ENCODE data around the gene CEP85L. TPM values are rescaled to one million over a fixed set of nuclear protein-coding genes. Genes with fewer than 3 reads are reported as not detected.

CEP85L gene
- total and polyA plus RNA-seq, 10 of the 15 experiments (the other 5 are each of a cell fraction or from before 2014, with no cell fraction given): 1.8 to 10.9 (median 7.1) TPM

GRCh38 chr6:118696271-118696670 is 44.9 kb upstream of the CEP85L start:
- SMC1A ChIA-PET (ENCODE audit: uncharacterized antibody, unreplicated experiment): interaction anchor here (1.0 to 2.1 kb wide), 3 partner anchors 10 to 12 kb away, joined by 3 to 10 read pairs (median 3); no protein-coding TSS in a partner anchor
- POLR2A ChIA-PET: interaction anchor here (2.0 kb wide), 1 partner anchor 10 kb away, joined by 6 read pairs; no protein-coding TSS in a partner anchor
- DNase-seq (ENCODE audit: low read depth, low spot score) (no peak), FAIRE-seq (no peak), ATAC-seq (no peak)
- WGBS (ENCODE audit: insufficient coverage, insufficient replicate concordance, low lambda C conversion rate, missing lambda C conversion rate): 96% methylated on average over 1 of the region's 1 CpG
- no peak overlapping the region for H3K4me3 ChIP-seq
- CTCF ChIA-PET: interaction anchor here (0.8 to 1.9 kb wide), 4 partner anchors 10 to 105 kb away, joined by 3 to 7 read pairs (median 4); no protein-coding TSS in a partner anchor
- no peaks in the 10 kb centered on the region for H3K9me3 ChIP-seq (replicated peaks; ENCODE audit: control insufficient read depth, insufficient read depth, low read length)
- no TSS peak for BruUV-seq (replicated peaks)
- intact Hi-C loops (cut with micrococcal nuclease; ENCODE audit: unreplicated experiment): no loop called here
- H3K9ac ChIP-seq (ENCODE audit: control insufficient read depth, insufficient read depth, low read length): no peak overlapping the region
- no peaks in the 10 kb centered on the region for H3K4me1 ChIP-seq (ENCODE audit: control insufficient read depth, insufficient read depth, low read length)
- RAD21 ChIA-PET (ENCODE audit: unreplicated experiment): interaction anchor here (0.5 kb wide), 1 partner anchor 109 kb away, joined by 3 read pairs; no protein-coding TSS in a partner anchor
- no peak overlapping the region for H2AFZ ChIP-seq (ENCODE audit: control insufficient read depth, low read depth, low read length)
- in situ Hi-C loops (cut with MboI): no loop called here
- no peaks in the 10 kb centered on the region for H4K20me1 ChIP-seq (ENCODE audit: control insufficient read depth, insufficient read depth)
- H3K27me3 ChIP-seq (replicated peaks in 1 of 2; ENCODE audit: control insufficient read depth in 2 of 2, insufficient read depth in 2 of 2, low read length in 1 of 2): no peaks in the 10 kb centered on the region
- H3K27ac ChIP-seq (ENCODE audit: control insufficient read depth, insufficient read depth): no peak overlapping the region
- no peaks in the 10 kb centered on the region for H3K36me3 ChIP-seq (ENCODE audit: control insufficient read depth in 2 of 2, insufficient read depth in 2 of 2, low read length in 1 of 2)
- TF ChIP-seq PRDM15 (CRISPR knock-in tag; IDR thresholded peaks at IDR 0.05) (no peak), NR2C2 (IDR thresholded peaks at IDR 0.05; ENCODE audit: borderline replicate concordance, control insufficient read depth, insufficient read length, low read depth) (no peak), CREB1 (IDR thresholded peaks at IDR 0.05; ENCODE audit: low read depth) (no peak), ZNF217 (IDR thresholded peaks at IDR 0.05) (no peak)
- no peaks in the 10 kb centered on the region; the same call in none of the 2 replicates for H3K79me2 ChIP-seq (ENCODE audit: control insufficient read depth, insufficient read depth, low read length)
- no peak overlapping the region for H3K4me2 ChIP-seq (ENCODE audit: control insufficient read depth, insufficient read depth)

All from GM12878 (cell line).